ENCODE measurements around the gene IPCEF1.
A peak's percentile ranks its signal among the peaks of the same experiment; 100 is the strongest.

Gene IPCEF1

DNA sequence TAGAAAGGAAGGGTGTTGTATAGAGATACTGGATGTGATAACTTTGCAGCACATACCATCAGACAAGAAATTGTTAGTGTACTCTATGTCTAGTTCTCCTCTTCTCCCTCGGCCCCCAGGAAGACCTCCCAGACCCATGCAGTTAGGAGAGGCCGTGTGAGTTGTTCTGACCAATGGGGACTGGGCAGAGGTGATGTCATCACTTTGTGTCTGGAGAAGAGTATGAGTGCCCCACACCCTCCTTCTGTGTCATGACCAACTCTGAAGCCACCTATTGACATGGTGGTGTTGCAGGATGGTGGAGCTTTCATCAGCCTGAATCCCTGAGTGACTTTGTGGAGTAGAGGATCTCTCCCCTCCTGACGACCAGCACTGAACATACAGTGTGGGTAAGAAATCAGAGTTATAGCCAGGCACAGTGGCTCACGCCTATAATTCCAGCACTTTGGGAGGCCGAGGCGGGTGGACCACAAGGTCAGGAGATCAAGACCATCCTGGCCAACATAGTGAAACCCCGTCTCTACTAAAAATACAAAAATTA is 72.2 kb downstream of the IPCEF1 start:
- H3K36me3 Mint-ChIP-seq: no peaks in the 10 kb centered on the region
- no peaks in the 10 kb centered on the region for H3K27me3 Mint-ChIP-seq
- no peak for ATAC-seq (ENCODE audit: low read depth)
- H3K4me3 Mint-ChIP-seq: no peak overlapping the region
- H3K27ac Mint-ChIP-seq: no peak overlapping the region
- no peaks in the 10 kb centered on the region for H3K4me1 Mint-ChIP-seq
- no peak for DNase-seq (ENCODE audit: low spot score in 2 of 2)
- no peaks in the 10 kb centered on the region for H3K9me3 Mint-ChIP-seq

GRCh38 chr6:154280521-154280920 is 76.1 kb downstream of the IPCEF1 start:
- DNase-seq (ENCODE audit: low spot score in 2 of 2) (no peak), ATAC-seq (ENCODE audit: low read depth) (no peak)
- H3K27me3 Mint-ChIP-seq: peaks cover 1% of the 10 kb centered on the region
- no peak overlapping the region for H3K27ac Mint-ChIP-seq
- no peaks in the 10 kb centered on the region for H3K9me3 Mint-ChIP-seq
- H3K4me3 Mint-ChIP-seq: no peak overlapping the region
- H3K4me1 Mint-ChIP-seq: peaks cover 4% of the 10 kb centered on the region
- H3K36me3 Mint-ChIP-seq: no peaks in the 10 kb centered on the region

- DNase-seq (ENCODE audit: low spot score in 2 of 2) (no peak), ATAC-seq (ENCODE audit: low read depth) (no peak)
- no peak overlapping the region for H3K27ac Mint-ChIP-seq
- H3K27me3 Mint-ChIP-seq: peaks cover 3% of the 10 kb centered on the region
- no peaks in the 10 kb centered on the region for H3K36me3 Mint-ChIP-seq
- H3K4me3 Mint-ChIP-seq: peak overlapping the region; percentile 73
- peaks cover 1% of the 10 kb centered on the region for H3K9me3 Mint-ChIP-seq
- peaks cover 4% of the 10 kb centered on the region for H3K4me1 Mint-ChIP-seq
Measured at GRCh38 chr6:154277629-154278017, 79.0 kb downstream of the IPCEF1 start.

- Mint-ChIP-seq H3K27ac (no peak overlapping the region), H3K27me3 (peaks cover 3% of the 10 kb centered on the region), H3K4me1 (peaks cover 4% of the 10 kb centered on the region), H3K9me3 (peaks cover 1% of the 10 kb centered on the region), H3K36me3 (no peaks in the 10 kb centered on the region), H3K4me3 (peak overlapping the region; percentile 73)
- peak in 1 of 2 donors; percentile 11 for DNase-seq (ENCODE audit: low spot score in 2 of 2)
- ATAC-seq (ENCODE audit: low read depth): peak; percentile 57
Measured at GRCh38 chr6:154276810-154277628, 79.6 kb downstream of the IPCEF1 start.

DNA sequence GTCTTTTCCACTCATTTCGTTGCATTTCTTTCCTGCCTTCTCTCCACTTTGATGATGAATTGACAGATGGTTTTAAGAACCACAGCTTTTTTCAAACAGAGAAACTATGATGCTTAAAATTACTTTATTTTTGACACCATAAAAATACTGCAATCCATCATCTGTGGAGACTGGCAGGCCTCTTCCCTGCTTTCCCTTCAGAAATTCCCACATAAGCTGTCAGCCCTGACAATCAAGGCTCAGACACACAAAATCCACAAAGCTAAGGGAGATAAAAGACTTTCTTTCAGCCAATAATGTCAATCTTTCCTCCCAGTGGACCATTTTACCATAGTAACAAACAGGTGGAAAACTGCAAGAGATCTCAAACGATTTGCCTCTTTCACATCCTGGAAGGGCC is 82.4 kb downstream of the IPCEF1 start:
- ATAC-seq (ENCODE audit: low read depth): no peak
- H3K9me3 Mint-ChIP-seq: peaks cover 1% of the 10 kb centered on the region
- peaks cover 3% of the 10 kb centered on the region for H3K27me3 Mint-ChIP-seq
- no peak overlapping the region for H3K4me3 Mint-ChIP-seq
- DNase-seq (ENCODE audit: low spot score in 2 of 2): no peak
- no peak overlapping the region for H3K27ac Mint-ChIP-seq
- no peaks in the 10 kb centered on the region for H3K36me3 Mint-ChIP-seq
- H3K4me1 Mint-ChIP-seq: peaks cover 4% of the 10 kb centered on the region

DNA sequence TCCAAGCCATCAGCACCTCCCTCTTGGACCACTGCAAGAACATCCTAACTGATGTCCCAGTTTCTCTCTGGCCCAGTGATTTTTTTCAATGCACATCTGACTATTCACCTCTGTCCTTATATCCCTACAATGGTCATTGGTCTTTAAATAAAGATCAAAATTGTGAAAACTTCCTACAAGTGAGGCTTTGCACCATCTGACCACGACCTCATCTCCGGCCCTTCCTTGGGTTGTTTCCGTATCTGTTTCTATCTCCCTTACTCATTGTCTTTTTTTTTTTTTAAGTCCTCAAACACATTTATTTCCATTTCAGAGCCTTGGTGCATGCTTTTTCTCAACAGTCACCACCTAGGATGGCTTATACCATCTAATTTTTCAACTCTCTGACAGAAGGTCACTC is 88.1 kb downstream of the IPCEF1 start:
- no peaks in the 10 kb centered on the region for H3K36me3 Mint-ChIP-seq
- no peak for DNase-seq (ENCODE audit: low spot score in 2 of 2)

DNA sequence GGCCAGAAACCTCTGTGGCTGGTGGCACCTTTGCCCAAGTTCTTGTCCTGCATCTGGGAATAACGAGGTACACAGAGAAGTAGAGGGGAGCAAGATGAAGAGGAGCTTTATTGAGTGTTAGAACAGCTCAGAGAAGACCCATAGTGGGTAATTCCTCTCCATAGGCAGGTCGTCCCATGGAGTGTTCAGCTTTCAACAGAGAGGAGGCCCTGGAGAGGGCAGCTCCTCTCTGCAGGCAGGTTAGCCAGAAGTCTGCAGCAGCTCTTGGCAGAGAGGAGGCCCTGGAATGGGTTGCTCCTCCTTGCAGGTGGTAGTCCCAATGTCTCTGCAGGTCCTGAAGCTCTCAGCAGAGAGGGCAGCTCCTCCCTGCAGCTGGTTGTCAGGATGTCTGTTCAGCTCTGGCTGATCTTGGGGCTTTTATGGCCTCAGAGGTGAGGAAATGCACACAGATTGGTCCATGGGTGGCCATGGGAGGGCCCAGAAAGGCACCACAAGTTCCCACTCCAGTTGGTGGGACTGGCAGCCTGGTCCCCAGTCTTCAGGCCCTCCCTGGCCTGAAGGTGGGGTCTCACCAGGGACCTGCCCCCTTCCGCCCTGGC is 89.0 kb downstream of the IPCEF1 start:
- no peak for ATAC-seq (ENCODE audit: low read depth)
- H3K4me3 Mint-ChIP-seq: no peak overlapping the region

More for the DNA sequence above, 88.1 kb downstream of the IPCEF1 start:
- no peak overlapping the region for H3K4me3 Mint-ChIP-seq
- H3K9me3 Mint-ChIP-seq: peaks cover 2% of the 10 kb centered on the region
- H3K27ac Mint-ChIP-seq: no peak overlapping the region
- no peaks in the 10 kb centered on the region for H3K4me1 Mint-ChIP-seq
- no peak for ATAC-seq (ENCODE audit: low read depth)
- H3K27me3 Mint-ChIP-seq: peaks cover 2% of the 10 kb centered on the region

GRCh38 chr6:154266560-154267099 is 90.0 kb downstream of the IPCEF1 start:
- ATAC-seq (ENCODE audit: low read depth) (no peak), DNase-seq (ENCODE audit: low spot score in 2 of 2) (no peak)
- Mint-ChIP-seq H3K36me3 (no peaks in the 10 kb centered on the region), H3K27ac (no peak overlapping the region), H3K9me3 (peaks cover 2% of the 10 kb centered on the region), H3K4me3 (no peak overlapping the region), H3K4me1 (peaks cover 6% of the 10 kb centered on the region), H3K27me3 (peaks cover 2% of the 10 kb centered on the region)

More for the DNA sequence above, 89.0 kb downstream of the IPCEF1 start:
- H3K27me3 Mint-ChIP-seq: peaks cover 2% of the 10 kb centered on the region
- H3K9me3 Mint-ChIP-seq: peaks cover 2% of the 10 kb centered on the region
- DNase-seq (ENCODE audit: low spot score in 2 of 2): no peak
- no peaks in the 10 kb centered on the region for H3K36me3 Mint-ChIP-seq
- H3K27ac Mint-ChIP-seq: no peak overlapping the region
- no peaks in the 10 kb centered on the region for H3K4me1 Mint-ChIP-seq

DNA sequence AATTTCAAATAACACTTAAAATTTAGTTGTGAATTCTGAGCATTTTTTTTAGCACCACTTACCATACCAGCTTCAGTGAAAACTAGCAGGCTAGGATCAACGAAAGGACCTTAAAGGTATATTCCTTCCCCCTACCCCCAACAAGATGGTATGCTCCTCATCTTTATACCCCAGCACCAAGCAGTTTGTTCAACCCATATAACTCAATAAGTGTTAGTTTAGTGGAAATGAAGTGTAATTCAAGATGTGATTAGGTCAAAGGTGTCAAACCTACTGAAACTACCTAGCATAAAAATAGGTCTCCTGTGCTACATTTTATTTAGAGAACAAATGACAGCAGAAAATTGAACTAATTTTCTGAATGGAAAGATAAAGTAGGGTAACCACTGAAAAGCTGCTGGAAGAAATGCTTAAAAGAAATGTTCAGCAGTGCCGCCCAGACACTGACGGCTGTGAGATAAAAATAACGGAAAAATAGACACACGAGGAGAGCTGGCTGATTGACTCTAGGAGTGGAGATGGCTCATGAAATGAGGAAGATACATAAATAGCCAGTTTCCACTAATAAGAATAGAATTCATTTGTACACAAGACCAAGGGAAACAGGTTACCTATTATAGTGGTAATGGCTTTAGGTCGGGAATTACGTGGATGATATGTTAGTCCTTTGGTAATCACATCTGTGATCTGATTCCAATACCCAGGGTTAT is 94.8 kb downstream of the IPCEF1 start:
- peak overlapping the region; percentile 8 for H3K4me3 Mint-ChIP-seq
- peak; percentile 38 for ATAC-seq (ENCODE audit: low read depth)
- DNase-seq (ENCODE audit: low spot score in 2 of 2): no peak

GRCh38 chr6:154258064-154258757 is 98.4 kb downstream of the IPCEF1 start:
- Mint-ChIP-seq H3K27ac (no peak overlapping the region), H3K9me3 (peaks cover 10% of the 10 kb centered on the region), H3K4me3 (no peak overlapping the region), H3K27me3 (no peaks in the 10 kb centered on the region), H3K4me1 (peaks cover 18% of the 10 kb centered on the region), H3K36me3 (peaks cover 4% of the 10 kb centered on the region)
- peak; percentile 59 for ATAC-seq (ENCODE audit: low read depth)
- DNase-seq (ENCODE audit: low spot score in 2 of 2): no peak

More for the DNA sequence above, 94.8 kb downstream of the IPCEF1 start:
- Mint-ChIP-seq H3K4me1 (peaks cover 18% of the 10 kb centered on the region), H3K27me3 (peaks cover 2% of the 10 kb centered on the region), H3K9me3 (peaks cover 2% of the 10 kb centered on the region), H3K36me3 (no peaks in the 10 kb centered on the region), H3K27ac (peak overlapping the region; percentile 9)

GRCh38 chr6:154257067-154257466 is 99.5 kb downstream of the IPCEF1 start:
- Mint-ChIP-seq H3K9me3 (peaks cover 10% of the 10 kb centered on the region), H3K4me3 (no peak overlapping the region), H3K4me1 (peaks cover 16% of the 10 kb centered on the region), H3K27me3 (peaks cover under 1% of the 10 kb centered on the region), H3K36me3 (peaks cover 4% of the 10 kb centered on the region), H3K27ac (no peak overlapping the region)
- DNase-seq (ENCODE audit: low spot score in 2 of 2) (no peak), ATAC-seq (ENCODE audit: low read depth) (no peak)

DNA sequence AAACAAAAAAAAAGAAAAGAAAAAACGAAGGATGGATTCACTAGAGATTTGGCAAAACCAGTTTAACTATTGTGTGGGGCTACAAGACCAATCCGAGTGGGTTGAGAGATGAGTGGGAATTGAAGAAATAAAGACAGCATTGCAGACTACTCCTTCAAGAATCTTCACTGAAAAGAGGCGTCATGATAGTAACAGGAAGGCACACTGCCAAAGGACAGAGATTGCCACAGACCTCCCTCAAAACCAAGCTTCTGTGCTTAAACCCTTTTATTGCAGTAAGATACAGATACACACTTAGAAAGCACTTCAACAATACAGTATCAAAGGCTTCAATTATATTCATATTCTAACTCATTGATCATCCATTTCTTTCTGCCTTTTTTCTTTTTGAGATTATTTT is 103.9 kb downstream of the IPCEF1 start:
- Mint-ChIP-seq H3K9me3 (peaks cover 12% of the 10 kb centered on the region), H3K4me3 (no peak overlapping the region), H3K4me1 (peaks cover 10% of the 10 kb centered on the region), H3K27ac (no peak overlapping the region), H3K27me3 (peaks cover 4% of the 10 kb centered on the region), H3K36me3 (peaks cover 6% of the 10 kb centered on the region)
- DNase-seq (ENCODE audit: low spot score in 2 of 2) (no peak), ATAC-seq (ENCODE audit: low read depth) (no peak)

DNA sequence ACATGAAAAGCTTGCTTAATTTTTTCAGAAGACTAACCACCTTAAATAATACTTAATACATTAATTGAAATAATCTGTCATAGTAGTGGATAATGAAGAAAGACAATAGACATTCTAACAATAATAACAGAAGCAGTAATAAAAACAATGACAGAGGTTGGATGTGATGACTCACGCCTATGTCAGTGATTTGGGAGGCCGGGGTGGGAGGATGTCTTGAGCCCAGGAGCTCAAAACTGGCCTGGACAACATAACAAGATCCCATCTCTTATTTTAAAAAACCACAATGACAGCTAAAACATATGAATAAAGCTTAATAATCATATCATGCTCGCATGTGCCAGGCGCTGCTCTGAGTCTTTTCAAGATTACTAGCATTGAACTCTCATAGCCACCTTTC is 105.5 kb downstream of the IPCEF1 start:
- Mint-ChIP-seq H3K36me3 (peaks cover 6% of the 10 kb centered on the region), H3K4me1 (peaks cover 13% of the 10 kb centered on the region)
- ATAC-seq (ENCODE audit: low read depth): no peak

More for the DNA sequence above, 105.5 kb downstream of the IPCEF1 start:
- no peak overlapping the region for H3K27ac Mint-ChIP-seq
- no peak for DNase-seq (ENCODE audit: low spot score in 2 of 2)
- peaks cover 7% of the 10 kb centered on the region for H3K27me3 Mint-ChIP-seq
- no peak overlapping the region for H3K4me3 Mint-ChIP-seq
- peaks cover 13% of the 10 kb centered on the region for H3K9me3 Mint-ChIP-seq
